Mucosa of gallbladder (tissue), 1 donor: ENCODE measurements around the gene PRKCSH. TPM values are rescaled to one million over a fixed set of nuclear protein-coding genes. Genes with fewer than 3 reads are reported as not detected.
"Not testable (repeated sequence)": the region's sequence is repeated elsewhere in the genome, so short reads cannot be mapped to it uniquely, and the experiment has no call there.

Source experiments
- DNase-seq: peaks from one replicate; pipeline ENCODE4 v3.0.0-alpha.2; 2020; ENCODE audit warnings: low spot score
- total RNA-seq: library from RNA; stranded (reverse); gene quantifications from one replicate; pipeline ENCODE4 v1.2.1, GENCODE V29; 2021
- donor health status: DM: no; HTN: no; CAD: no.

The PRKCSH gene
- total RNA-seq, 1 donor from 2014 or later, result 357 TPM

DNA sequence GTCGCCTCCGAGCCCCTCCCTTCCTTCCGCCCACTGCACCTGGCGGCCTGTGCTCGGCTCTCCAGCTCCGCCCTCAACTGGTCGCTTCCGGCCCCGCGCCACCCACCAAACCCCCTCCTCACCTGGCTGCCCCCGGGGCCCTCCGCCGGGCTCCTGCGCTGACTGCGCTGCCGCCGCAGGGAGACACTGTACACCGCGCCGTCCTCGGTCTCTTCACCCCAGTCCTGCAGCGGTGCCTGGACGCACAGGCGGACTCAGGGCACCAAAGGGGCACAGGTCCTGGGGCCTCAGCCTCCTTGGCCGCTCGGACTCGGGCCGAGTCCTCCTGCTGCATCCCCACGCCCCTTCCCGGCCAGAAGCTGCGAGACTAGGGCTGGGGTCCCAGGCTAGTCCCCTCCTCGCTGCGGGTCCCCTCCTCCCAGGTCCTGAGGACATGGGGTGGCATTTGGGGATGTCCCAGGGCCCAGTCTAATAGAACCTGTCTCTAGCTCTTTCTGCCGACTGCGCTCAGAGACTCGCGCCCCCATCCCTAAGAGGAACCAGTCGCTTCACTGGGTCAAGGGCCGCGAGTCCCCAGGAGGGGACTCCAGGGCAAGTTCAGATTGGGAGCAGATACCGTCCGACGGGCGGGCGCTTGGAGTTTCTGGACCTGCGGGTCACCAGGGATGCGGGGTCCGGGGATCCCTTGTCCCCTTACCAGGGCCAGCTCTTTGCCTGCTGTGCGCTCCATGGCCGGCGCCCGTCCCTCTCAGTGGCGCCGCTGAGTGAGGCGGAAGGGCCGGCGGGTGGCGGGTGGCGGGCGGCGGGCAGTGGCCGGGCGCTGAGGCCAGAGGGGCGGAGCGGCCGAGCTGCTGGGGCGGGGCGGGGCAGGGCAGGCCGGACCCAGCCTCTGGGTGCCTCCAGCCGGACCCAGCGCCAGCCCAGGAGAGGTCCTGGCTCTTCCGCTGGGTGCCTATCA, 16.6 kb upstream of the PRKCSH start, which contains the start of gene RGL3:
Gene RGL3, minus strand, starts transcription at position 766 of the 958 bp plus-strand sequence. Its CDS starts 36 bp downstream, at position 730.
- no peak for DNase-seq

GRCh38 chr19:11420429-11421370, 14.7 kb upstream of the PRKCSH start:
- DNase-seq, result no peak

GRCh38 chr19:11421371-11422098, 13.9 kb upstream of the PRKCSH start:
- DNase-seq, result peak; percentile 39

DNA sequence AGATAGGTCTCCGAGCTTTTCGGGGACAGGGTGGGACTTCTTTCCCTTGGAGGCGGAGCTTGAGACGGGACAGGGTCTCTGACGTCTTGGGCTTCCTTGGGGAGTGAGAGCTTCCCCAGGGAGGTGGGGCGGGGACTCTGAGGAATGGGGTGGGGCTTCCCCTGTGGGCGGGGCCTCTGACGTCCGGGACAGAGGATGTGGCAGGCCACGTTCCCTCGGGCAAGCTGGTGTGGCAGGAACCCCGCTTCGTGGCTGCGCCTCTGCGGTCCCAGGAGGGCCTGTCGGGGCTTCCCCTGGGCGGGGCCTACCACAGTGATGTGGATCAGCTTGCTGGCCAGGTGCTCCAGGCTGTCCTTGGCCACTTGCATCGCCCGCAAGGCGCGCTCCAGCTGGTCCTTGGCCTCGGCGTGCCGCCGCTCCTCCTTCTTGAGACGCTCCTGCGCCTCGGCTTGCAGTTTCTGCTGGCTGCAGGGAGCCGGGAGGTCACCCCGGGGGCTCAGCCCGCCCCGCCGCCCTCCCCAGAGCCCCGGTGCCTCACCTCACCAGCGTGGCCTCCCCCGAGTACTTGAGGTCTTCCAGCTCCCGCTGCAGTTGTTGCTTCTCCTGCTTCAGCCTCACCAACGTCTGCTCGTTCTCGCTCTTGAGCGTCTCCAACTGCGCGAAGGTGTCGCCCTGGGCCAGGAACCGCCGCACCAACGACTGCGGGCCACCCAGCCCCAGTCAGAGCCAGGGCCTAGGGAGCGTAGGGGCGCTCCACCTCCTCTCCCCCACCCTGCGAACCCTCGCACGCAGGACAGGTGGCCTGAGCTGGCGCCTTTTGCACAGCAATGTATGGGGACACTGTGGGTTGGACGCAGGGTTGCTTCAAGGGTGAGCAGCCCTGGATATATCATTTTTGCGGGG, 13.0 kb upstream of the PRKCSH start:
- peak; percentile 84 for DNase-seq

DNA sequence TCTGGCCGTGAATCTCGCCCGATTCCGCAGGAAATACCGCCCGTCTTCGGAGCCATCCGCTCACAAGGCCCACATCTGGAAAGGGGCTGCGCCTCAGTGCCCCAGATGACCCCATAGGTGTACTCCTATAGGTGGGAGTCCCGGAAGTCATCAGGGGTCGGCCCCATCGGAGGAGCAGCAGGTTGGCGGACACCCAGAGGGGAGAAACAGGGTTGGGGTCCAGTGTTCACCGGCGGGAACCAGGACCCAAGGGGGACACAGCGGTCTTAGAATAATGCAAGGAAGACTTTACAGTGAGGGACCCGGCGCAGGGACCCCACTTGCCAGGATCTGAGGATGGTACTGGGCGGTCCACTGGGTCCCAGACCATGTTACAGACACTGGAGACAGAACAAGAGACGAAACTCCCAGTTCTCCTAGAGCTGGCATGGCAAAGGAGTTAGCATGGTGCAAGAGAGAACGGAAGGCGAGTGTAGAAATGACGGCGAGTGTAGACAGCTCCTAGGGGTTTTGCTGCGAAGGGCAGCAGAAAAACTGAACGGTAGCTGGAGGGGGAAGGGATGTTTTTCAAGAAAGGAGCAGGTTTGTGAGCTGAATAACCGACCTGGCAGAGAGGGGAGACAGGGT, 12.2 kb upstream of the PRKCSH start:
- DNase-seq, result no peak

- DNase-seq, result no peak
Observed at GRCh38 chr19:11423791-11424181, 11.6 kb upstream of the PRKCSH start.

DNA sequence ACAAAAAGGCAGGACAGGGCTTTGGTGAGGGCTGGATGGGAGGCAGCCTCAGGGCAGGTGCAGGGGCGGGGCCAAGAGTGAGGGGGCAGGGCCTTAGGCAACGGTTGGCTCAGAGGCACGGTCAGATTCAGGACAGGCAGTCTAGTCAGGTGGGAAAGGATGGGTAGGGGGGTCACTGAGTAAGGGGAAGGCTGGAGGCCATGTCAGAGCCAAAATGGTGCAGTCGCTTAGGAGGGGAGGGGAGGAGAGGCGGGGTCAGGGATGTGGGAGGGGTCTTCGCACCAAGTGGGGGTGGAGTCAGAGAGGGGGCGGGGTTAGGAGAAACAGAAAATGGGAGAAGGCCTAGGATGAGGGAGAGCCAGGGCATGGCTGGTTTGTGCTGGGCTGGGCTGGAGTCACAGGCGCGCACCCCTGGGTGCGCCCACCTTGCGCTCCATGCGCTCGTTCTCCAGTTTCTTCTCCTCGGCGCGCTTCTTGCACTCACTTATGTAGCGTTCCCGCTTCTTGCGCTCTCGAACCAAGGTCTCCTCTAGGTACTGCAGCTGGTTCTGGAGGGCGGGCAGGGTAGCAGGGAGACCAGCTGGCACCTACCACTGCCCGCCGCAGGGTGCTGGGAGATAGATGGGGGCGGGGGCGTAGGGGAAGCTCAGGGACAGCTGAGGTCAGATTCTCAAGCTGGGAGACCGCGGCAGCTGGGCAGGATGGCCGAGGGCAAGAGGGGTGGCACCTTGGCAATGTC, 9.5 kb upstream of the PRKCSH start:
- DNase-seq, result no peak

DNA sequence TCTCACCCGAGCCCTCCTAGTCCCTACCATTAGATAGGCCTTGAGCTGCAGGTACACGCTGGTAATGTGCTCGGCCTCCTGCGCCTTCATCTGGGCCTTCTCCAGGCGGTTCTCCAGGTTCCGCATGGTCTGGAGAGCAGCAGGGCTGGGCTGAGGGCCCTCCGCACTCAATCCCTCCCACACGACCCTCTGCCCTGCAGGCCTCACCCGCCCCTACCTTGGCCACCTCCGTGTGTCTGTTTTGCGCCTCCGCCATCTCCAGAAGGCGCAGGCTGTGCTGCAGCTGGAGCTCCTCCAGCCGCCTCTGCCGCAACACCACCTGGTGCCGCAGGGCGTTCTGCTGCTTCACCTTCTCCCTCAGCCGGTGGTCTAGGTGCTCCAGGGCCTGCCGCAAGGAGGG, 8.8 kb upstream of the PRKCSH start:
- DNase-seq, result no peak

DNA sequence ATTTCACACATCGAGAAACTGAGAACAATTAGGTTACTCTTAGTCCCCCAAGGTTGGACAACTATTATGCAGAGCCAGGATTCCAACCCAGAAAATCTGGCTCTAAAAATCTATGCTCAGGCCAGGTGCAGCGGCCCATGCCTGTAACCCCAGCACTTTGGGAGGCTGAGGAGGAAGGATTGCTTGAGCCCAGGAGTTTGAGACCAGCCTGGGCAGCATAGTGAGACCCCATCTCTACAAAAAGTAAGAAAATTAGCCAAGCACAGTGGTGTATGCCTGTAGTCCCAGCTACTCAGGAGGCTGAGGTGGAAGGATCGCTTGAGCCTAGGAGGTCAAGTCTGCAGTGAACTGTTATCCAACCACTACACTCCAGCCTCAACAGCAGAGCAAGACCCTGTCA, 1.9 kb upstream of the PRKCSH start:
- not testable (repeated sequence) for DNase-seq

DNA sequence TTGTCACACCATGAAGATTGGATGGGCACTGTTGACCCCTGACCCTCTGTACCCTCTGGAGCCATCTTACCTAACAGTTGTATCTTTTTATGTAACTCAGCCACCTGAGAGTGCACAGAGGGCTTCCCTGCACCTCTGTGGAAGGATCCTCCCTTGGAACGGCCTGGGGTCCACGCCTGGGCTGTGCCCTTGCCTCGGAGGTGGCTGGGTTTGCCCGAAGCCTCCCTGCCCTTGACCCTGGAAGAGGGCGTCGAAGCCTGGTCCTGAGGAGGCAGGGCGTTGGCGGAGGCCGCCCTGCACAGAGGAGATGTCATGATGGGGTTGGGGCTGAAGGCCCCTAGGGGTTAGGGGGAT, 755 bp upstream of the PRKCSH start:
- DNase-seq, result no peak

DNA sequence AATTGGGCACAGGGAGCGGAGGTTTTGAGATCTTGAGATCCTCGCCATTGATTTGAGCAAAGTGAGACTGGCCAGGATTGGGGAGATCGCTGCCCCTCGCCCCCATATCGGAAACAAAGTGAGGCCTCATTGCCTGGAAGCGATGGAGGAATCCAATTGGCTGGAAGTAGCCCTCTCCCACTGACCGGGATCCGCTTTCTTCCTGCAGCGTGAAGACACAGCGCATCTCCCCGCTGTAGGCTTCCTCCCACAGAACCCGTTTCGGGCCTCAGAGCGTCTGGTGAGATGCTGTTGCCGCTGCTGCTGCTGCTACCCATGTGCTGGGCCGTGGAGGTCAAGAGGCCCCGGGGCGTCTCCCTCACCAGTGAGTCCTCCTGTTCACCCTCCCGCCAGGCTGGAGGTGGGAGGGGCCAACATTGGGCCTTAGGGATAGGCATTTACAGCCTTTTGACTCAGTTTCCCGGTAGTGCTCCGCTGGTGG, 438 bp downstream of the PRKCSH start:
- no peak for DNase-seq

GRCh38 chr19:11437955-11438354, 2.5 kb downstream of the PRKCSH start:
- no peak for DNase-seq

DNA sequence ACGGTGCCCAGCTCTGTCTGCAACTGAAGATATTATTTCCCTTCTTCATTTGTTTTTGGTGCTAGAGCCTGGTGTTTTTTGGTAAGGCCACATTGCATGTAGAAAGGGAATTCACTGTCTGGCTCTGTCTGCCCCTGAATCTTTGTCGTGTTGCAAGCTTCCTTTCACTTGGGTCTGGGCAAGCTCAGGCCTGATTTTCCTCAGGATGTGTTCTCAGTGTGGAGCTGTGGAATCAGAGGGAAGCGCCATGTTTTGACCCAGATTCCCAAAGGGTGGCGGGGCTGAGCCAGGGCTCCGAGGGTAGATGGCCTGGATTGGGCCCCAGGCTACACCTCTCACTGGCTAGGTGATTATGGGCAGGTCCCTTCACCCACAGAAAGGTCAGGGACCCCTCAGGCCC, 8.6 kb downstream of the PRKCSH start:
- no peak for DNase-seq

- no peak for DNase-seq
Observed at GRCh38 chr19:11445141-11445540, 9.7 kb downstream of the PRKCSH start.

- no peak for DNase-seq
Observed at GRCh38 chr19:11446271-11446651, 10.8 kb downstream of the PRKCSH start.

- no peak for DNase-seq
Observed at GRCh38 chr19:11446652-11447301, 11.3 kb downstream of the PRKCSH start.

GRCh38 chr19:11447347-11448262, 12.2 kb downstream of the PRKCSH start:
- no peak for DNase-seq

DNA sequence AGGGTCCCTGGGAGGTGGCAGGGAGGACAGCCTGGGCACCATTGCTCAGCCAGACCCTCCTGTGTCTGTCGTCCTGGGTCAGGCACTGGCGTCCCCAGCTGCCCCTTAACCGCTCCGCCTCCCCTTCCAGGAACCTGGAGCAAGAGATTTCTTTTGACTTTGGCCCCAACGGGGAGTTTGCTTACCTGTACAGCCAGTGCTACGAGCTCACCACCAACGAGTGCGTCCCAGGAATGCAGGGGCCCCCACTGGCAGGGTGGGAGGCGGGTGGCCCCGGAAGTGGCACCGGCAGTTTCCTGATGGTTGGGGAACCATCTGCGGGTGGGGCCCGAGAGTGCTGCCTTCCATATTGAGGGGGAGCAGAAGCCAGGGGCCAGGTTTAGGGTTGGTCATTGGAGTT, 13.0 kb downstream of the PRKCSH start:
- no peak for DNase-seq
